ENCODE data around the gene STAT3.
A peak's percentile ranks its signal among the peaks of the same experiment; 100 is the strongest.
"Not testable (repeated sequence)": the region's sequence is repeated elsewhere in the genome, so short reads cannot be mapped to it uniquely, and the experiment has no call there.

Gene STAT3

DNA sequence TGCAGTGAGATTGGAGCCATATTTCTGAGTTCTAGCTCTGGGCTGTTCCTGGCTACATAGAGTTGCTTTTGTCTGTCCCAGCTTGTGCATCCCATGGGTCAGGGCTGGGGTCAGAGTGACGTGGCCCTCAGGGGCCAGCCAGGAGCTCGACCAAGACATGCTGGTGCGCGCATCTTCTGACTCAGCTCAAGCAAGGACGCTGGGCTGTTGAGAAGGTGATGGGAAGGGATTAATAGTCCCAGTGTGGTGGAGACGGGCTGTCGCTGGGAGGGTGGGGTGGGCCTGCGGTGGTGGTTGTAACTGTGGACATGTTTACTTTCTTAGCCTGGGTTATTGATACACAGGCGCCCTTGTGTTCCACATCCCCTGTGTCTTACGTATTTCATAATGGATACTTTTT is 90.5 kb downstream of the STAT3 start:
- H3K27ac Mint-ChIP-seq, H3K4me3 Mint-ChIP-seq: not testable (repeated sequence)

DNA sequence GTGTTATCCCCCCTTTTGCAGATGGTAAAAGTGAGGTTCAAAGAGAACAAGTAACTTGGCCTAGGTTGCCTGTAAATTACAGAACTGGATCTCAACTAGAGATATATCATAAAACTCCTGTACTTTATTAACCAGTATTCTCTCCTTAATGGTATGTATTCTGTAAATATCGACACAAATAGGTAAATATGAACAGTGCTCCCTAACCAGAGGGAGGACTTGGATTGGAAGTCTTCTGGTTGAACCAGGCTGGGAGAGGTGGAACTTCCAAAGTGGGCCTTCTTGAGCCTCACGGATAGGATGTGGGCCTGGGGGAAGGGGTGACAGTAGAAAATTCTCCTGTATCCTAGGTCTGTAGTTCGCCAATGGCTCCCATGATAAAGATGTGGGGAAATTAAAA is 92.2 kb downstream of the STAT3 start:
- H3K9me3 Mint-ChIP-seq (ENCODE audit: low read depth): no peaks in the 10 kb centered on the region
- peaks cover 8% of the 10 kb centered on the region for H3K36me3 Mint-ChIP-seq
- H3K4me3 Mint-ChIP-seq: no peak overlapping the region
- H3K4me1 Mint-ChIP-seq (ENCODE audit: low read depth): peaks cover 29% of the 10 kb centered on the region
- H3K27ac Mint-ChIP-seq: no peak overlapping the region
- no peaks in the 10 kb centered on the region for H3K27me3 Mint-ChIP-seq

More for the DNA sequence above, 90.5 kb downstream of the STAT3 start:
- not testable (repeated sequence) for H3K27me3 Mint-ChIP-seq; H3K9me3 Mint-ChIP-seq (ENCODE audit: low read depth); H3K36me3 Mint-ChIP-seq
- peaks cover 25% of the 10 kb centered on the region for H3K4me1 Mint-ChIP-seq (ENCODE audit: low read depth)

DNA sequence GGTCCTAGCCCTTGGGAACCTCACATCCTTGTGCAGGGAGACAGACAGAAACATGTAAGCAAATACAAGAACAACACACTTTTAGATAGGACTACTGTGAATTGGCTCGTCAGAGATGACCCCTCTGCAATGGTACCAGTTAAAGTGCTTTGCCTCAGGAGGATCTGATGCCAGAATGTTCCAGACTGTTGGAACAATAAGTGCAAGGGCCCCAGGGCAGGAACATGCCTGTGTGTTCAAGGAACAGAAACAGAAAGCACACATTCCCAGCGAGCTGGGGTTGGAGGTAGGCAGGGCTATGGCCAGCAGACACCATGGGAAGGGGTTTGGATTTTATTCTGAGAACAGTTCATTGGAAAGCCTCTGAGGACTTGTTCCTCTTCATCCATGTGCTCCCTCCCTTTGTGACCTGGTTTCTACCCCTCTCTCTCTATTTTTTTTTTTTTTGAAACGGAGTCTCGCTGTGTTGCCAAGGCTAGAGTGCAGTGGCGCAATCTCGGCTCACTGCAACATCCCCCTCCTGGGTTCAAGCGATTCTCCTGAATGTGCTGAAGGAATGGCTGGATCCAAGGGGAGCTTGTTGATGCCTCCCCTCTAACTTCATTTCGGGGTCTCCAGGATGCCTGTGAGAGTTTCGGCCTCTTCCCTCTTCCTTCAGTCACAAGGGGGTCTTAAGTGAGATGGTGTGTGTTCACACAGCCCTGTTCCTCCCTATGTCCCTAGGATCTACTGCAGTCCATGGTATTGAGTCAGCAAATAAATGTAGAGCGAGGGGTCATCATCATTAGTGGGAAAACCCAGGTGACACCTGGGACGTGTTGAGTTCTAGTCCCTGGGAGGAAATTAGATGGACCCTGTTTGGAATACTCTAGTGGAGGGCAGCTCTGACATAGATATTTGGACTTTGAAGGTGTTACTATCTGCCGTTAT is 93.5 kb downstream of the STAT3 start:
- H3K4me3 Mint-ChIP-seq: peak overlapping the region; percentile 65
- peaks cover 41% of the 10 kb centered on the region for H3K4me1 Mint-ChIP-seq (ENCODE audit: low read depth)
- H3K9me3 Mint-ChIP-seq (ENCODE audit: low read depth): no peaks in the 10 kb centered on the region
- no peaks in the 10 kb centered on the region for H3K27me3 Mint-ChIP-seq
- peak overlapping the region; percentile 75 for H3K27ac Mint-ChIP-seq
- H3K36me3 Mint-ChIP-seq: peaks cover 16% of the 10 kb centered on the region

DNA sequence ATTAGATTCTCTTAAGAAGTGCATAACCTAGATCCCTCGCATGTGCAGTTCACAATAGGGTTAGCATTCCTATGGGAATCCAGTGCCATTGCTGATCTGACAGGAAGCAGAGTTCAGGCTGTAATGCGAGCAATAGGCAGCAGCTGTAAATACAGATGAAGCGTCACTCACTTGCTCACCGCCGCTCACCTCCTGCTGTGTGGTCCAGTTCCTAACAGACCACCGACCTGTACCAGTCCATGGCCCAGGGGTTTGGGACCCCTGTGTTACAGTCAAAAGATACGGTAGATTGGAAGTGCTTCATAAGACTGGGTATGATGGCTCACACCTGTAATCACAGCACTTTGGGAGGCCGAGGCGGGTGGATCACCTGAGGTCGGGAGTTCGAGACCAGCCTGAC is 97.1 kb downstream of the STAT3 start:
- Mint-ChIP-seq H3K4me1 (ENCODE audit: low read depth) (peaks cover 56% of the 10 kb centered on the region), H3K27ac (peak overlapping the region; percentile 97), H3K4me3 (peak overlapping the region; percentile 97), H3K36me3 (peaks cover 19% of the 10 kb centered on the region), H3K9me3 (ENCODE audit: low read depth) (no peaks in the 10 kb centered on the region), H3K27me3 (no peaks in the 10 kb centered on the region)

DNA sequence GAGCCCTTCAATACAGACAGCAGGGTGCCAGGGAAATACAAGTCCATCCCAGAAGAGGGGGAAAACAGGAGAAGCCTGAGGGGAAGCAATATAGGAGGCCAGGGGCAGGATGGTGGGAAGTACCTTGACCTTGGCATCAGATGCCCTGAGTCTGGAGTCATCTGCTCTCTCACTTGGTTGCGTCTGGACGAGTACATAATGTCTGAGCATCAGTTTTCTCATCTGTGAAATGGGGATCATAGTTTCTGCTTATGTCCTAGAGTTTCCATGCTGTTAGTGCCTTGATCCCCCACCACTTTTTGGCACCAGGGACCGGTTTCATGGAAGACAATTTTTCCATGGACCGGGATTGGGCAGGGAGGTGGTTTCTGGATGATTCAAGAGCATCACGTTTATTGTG is 97.7 kb downstream of the STAT3 start:
- peaks cover 19% of the 10 kb centered on the region for H3K36me3 Mint-ChIP-seq
- peak overlapping the region; percentile 97 for H3K27ac Mint-ChIP-seq
- H3K9me3 Mint-ChIP-seq (ENCODE audit: low read depth): no peaks in the 10 kb centered on the region
- no peaks in the 10 kb centered on the region for H3K27me3 Mint-ChIP-seq
- H3K4me1 Mint-ChIP-seq (ENCODE audit: low read depth): peaks cover 59% of the 10 kb centered on the region
- peak overlapping the region; percentile 97 for H3K4me3 Mint-ChIP-seq

DNA sequence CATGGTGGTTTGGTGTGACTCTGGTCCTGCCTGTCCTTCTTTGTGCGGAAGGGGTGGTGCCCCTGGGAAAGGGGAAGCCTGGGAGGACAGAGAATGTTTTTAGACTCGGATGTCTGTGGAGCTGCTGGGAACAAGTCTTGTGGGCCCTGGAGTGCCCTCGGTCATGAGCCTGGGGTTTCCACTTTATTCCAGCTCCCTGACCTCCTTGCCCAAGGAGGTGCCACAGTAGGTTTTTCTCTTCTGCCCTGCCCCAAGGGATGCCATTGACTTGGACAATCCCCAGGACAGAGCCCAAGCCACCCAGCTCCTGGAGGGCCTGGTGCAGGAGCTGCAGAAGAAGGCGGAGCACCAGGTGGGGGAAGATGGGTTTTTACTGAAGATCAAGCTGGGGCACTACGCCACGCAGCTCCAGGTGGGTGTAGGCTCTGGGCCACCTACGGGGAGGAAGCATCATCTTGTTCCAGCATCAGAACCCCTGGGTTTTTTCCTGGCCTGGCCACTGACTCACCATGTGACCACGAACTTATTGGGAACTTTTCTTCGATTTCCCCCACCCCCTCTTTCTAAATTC is 98.5 kb downstream of the STAT3 start:
- peaks cover 19% of the 10 kb centered on the region for H3K36me3 Mint-ChIP-seq
- H3K27ac Mint-ChIP-seq: peak overlapping the region; percentile 97
- no peaks in the 10 kb centered on the region for H3K9me3 Mint-ChIP-seq (ENCODE audit: low read depth)
- H3K27me3 Mint-ChIP-seq: no peaks in the 10 kb centered on the region
- peaks cover 54% of the 10 kb centered on the region for H3K4me1 Mint-ChIP-seq (ENCODE audit: low read depth)
- peak overlapping the region; percentile 97 for H3K4me3 Mint-ChIP-seq

DNA sequence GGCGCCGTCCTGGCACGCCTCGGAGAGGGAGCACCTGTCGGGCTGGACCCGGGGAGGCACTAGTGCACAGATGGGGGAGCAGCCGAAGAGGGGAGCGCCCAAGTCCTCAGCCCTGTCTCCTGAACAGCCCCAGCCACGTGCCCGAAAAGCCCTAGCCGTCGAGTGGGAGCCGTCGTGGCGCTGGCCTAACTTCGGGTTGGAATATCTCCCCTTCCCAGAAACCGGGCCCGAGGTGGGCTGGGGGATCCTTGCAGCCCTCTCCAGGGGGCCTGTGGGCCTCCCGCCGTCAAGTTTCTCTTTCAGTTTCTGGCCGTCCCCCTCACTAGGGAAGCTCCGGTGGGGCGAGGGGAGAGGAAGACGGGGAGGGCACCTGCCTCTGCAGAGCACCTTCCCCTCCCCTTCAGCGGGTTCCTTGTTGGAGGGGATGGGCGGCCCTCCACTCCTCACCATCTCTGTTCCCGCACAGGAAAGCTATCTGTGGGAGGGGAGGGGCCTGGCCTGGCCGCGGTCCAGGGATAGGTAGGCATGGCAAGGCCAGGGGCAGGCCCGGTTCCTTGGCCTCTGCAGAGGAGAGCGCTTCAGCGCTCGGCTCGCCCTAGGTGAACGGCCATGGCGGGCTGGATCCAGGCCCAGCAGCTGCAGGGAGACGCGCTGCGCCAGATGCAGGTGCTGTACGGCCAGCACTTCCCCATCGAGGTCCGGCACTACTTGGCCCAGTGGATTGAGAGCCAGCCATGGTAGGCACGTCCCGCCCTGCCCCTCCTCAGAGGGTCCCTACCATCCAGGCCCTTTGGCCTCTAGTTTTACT is 99.2 kb downstream of the STAT3 start:
- Mint-ChIP-seq H3K27me3 (no peaks in the 10 kb centered on the region), H3K9me3 (ENCODE audit: low read depth) (no peaks in the 10 kb centered on the region), H3K4me3 (peak overlapping the region; percentile 97), H3K36me3 (peaks cover 19% of the 10 kb centered on the region), H3K27ac (peak overlapping the region; percentile 97), H3K4me1 (ENCODE audit: low read depth) (peaks cover 50% of the 10 kb centered on the region)

DNA sequence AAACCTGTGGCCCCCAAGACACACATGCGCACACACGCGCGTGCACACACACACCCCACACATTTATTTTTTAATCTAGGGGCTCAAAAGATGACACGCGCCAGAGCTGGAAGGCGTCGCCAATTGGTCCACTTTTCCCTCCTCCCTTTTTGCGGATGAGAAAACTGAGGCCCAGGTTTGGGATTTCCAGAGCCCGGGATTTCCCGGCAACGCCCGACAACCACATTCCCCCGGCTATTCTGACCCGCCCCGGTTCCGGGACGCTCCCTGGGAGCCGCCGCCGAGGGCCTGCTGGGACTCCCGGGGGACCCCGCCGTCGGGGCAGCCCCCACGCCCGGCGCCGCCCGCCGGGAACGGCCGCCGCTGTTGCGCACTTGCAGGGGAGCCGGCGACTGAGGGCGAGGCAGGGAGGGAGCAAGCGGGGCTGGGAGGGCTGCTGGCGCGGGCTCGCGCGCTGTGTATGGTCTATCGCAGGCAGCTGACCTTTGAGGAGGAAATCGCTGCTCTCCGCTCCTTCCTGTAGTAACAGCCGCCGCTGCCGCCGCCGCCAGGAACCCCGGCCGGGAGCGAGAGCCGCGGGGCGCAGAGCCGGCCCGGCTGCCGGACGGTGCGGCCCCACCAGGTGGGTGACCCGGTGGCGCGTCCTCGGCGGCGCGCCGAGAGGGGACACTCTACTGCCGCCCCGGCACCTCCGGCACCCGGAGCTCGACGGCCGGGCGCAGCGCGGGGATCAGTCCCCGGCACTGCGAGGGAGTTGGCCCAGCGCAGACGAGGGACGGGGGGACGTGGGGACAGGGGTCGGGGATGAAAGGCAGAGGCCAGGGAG is 100.1 kb downstream of the STAT3 start, which contains the start of gene STAT5A:
Gene STAT5A (plus strand): TSS at position 522 of the 826 bp plus-strand sequence. CDS start 914 bp downstream, outside the sequence.
- Mint-ChIP-seq H3K27ac (peak within 1 kb of the TSS; percentile 99), H3K4me3 (peak within 1 kb of the TSS; percentile 98), H3K9me3 (ENCODE audit: low read depth) (no peaks in the 10 kb centered on the region), H3K4me1 (ENCODE audit: low read depth) (peaks cover 49% of the 10 kb centered on the region), H3K27me3 (no peaks in the 10 kb centered on the region), H3K36me3 (peaks cover 16% of the 10 kb centered on the region)

DNA sequence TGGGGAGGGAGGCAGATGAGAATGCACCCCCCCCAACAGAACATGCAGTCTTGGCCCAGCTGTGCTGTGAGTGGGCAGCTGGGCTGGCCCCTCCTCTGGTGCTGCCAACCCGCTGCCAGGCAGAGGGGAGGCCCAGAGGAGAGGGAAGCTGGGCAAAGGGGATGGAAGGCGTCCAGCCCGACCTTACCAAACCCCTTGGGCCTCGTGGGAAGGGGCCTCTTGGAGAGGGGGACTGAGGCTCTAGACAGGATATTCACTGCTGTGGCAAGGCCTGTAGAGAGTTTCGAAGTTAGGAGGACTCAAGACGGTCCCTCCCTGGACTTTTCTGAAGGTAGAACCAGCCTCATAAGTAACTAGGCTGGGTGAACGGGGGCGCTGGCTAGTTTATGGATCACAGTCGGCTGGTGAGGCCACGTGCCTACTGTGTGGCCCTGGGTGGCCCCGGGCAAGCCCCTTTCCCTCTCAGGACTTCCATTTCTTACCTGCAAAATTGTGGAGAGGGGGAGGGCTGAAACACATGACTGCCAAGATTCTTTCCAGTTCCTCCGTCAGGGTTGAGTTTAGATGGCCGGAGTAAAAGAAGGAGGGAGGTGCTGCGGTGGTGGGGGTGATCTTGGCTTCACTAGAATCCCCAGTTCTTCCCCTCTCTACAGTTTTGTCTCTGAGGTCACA is 100.8 kb downstream of the STAT3 start:
- Mint-ChIP-seq H3K27me3 (no peaks in the 10 kb centered on the region), H3K27ac (peak overlapping the region; percentile 99), H3K4me1 (ENCODE audit: low read depth) (peaks cover 54% of the 10 kb centered on the region), H3K4me3 (peak overlapping the region; percentile 98), H3K9me3 (ENCODE audit: low read depth) (no peaks in the 10 kb centered on the region), H3K36me3 (peaks cover 19% of the 10 kb centered on the region)

DNA sequence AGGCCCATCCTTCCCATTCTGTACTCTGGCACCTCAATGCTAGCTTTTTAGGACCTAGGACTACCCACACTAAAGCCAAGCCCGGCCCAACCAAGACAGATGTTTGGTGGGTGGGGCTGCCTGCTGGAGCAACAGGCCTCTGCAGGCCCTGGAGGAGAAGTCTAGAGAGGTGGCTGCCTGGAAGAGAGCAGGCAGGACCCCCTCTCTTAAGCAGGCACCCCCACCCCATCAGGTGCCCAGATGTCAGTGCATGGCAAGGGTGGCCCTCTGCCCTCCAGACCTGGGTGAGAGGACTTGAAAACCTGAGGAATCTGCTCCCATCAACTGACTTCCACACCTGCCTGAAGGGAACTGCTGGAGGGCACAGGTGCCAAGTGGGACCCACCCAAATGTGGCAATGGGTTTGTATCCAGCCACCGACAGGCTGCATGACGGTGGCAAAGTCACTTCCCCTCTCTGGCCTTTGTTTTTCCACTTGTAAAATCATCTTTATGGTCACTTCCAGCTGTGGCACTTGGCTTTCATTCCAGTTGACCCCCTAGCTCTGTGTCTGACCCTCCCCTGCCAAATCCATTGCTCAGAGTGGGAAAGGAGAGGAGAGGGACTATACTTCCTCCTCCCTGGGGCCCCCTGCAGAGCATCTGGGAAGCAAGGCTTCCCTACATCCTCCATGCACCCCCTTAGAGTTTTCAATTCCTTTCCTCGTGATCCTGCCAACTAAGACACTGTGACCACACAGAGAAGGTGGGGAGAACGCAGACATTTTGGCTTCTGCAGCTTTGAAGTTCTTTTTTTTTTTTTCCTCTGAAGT is 101.6 kb downstream of the STAT3 start:
- peaks cover 50% of the 10 kb centered on the region for H3K4me1 Mint-ChIP-seq (ENCODE audit: low read depth)
- H3K27me3 Mint-ChIP-seq: no peaks in the 10 kb centered on the region
- H3K36me3 Mint-ChIP-seq: peaks cover 16% of the 10 kb centered on the region
- H3K27ac Mint-ChIP-seq: peak overlapping the region; percentile 99
- H3K9me3 Mint-ChIP-seq (ENCODE audit: low read depth): no peaks in the 10 kb centered on the region
- H3K4me3 Mint-ChIP-seq: peak overlapping the region; percentile 98

DNA sequence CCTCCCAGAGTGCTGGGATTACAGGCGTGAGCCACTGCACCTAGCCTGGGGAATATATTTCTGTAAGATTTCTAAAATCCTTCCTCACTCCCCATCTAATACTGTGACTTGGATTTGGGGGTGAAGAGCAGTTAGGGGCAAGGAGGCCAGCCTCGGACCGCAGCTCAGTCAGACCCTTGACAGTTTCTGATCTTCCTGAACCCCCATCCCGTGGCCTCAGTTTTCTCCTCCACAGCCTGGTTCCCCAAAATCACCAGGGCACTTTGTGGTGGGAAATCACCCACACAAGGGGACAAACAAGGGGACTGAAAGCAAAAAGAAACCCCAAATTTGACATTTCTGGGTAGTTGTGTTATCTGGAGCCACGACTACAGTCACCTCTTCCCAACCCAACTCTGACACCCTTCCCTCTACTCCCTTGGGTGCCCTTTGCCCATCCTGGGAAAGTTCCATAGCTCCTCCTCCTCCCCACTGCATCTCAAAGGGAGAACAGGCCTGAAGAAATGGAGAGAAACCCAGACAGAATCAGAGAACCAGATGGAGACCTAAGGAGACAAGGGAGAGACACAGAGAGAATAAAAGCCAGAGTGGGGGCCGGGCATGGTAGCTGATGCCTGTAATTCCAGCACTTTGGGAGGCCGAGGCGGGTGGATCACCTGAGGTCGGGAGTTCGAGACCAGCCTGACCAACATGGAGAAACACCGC is 102.7 kb downstream of the STAT3 start:
- H3K4me3 Mint-ChIP-seq: peak overlapping the region; percentile 98

DNA sequence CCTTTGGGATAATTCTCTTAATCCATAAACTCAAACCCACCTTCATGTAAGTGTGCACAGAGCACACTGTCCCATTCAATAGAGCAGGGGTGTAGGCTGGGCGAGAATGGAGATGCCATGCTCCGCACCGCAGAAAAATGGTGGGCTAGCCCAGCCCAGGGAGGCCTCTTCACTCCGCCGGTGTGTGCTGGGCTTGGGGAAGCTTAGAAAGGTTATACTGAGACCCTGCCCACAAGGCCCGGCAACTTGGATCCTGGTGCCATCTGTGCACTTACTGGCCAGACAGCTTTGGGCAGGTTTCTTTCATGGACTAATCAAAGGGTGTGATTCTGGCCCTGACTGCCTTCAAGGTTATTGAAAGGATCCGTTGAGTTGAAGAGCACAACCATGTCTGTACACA is 103.7 kb downstream of the STAT3 start:
- no peaks in the 10 kb centered on the region for H3K9me3 Mint-ChIP-seq (ENCODE audit: low read depth)
- H3K36me3 Mint-ChIP-seq: peaks cover 6% of the 10 kb centered on the region
- H3K27ac Mint-ChIP-seq: peak overlapping the region; percentile 28
- peaks cover 38% of the 10 kb centered on the region for H3K4me1 Mint-ChIP-seq (ENCODE audit: low read depth)
- no peaks in the 10 kb centered on the region for H3K27me3 Mint-ChIP-seq
- peak overlapping the region; percentile 30 for H3K4me3 Mint-ChIP-seq

More for the DNA sequence above, 102.7 kb downstream of the STAT3 start:
- Mint-ChIP-seq H3K9me3 (ENCODE audit: low read depth) (no peaks in the 10 kb centered on the region), H3K36me3 (peaks cover 12% of the 10 kb centered on the region), H3K4me1 (ENCODE audit: low read depth) (peaks cover 43% of the 10 kb centered on the region), H3K27ac (peak overlapping the region; percentile 66), H3K27me3 (no peaks in the 10 kb centered on the region)

DNA sequence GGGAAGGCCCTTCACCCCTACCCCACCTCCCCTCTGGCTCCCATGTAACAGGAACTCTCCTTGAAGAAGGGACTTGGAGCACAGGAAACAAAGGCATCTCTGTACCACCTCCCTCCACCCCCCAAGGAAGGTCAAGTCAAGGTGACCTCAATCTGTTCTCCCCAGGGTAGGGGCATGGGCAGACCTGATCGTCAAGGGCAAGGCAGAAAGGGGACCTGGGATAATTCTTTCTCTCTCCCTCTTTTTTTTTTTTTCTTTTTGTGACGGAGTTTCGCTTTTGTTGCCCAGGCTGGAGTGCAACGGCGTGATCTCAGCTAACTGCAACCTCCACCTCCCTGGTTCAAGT is 104.2 kb downstream of the STAT3 start:
- Mint-ChIP-seq H3K36me3 (peaks cover 6% of the 10 kb centered on the region), H3K27me3 (no peaks in the 10 kb centered on the region), H3K4me3 (no peak overlapping the region), H3K27ac (peak overlapping the region; percentile 28), H3K9me3 (ENCODE audit: low read depth) (no peaks in the 10 kb centered on the region), H3K4me1 (ENCODE audit: low read depth) (peaks cover 35% of the 10 kb centered on the region)
